Choroid plexus epithelial cell (primary cell): ENCODE data around the gene FMN1.

Source experiments
- DNase-seq: peaks from one replicate; pipeline ENCODE4 v3.0.0-alpha.2; 2010; ENCODE audit warnings: low read depth
- H3K4me3 ChIP-seq: 2 replicates; pipeline ENCODE4 v1.5.1; 2011; ENCODE audit warnings: low read depth, mild to moderate bottlenecking, control low read depth, low read length, moderate library complexity
- TF ChIP-seq, protein P1 (sequence below): conservative IDR thresholded peaks from 2 replicates; pipeline ENCODE4 v1.5.1; 2011; ENCODE audit warnings: low read depth, mild to moderate bottlenecking, control low read depth, inconsistent platforms, low read length, moderate library complexity

Gene FMN1

DNA sequence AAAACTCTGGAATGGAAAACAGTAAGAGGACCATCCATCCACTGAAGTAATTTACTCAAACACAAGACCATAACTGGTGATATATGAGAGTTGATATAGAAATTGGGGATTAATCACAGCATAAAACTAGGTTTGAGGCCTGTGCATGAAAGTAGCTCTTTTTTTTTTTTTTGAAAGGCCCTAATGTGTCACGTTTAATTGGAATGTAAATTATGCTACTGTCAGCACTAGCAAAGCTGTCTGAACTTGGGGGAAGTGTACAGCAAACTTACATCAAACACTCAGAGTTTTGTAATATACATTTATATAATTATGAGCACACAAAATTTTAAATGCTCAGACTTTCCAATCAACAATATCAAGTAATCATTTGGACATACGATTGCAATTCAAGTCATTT, 322.6 kb downstream of the FMN1 start:
- no peak for DNase-seq
- TF ChIP-seq, protein P1, sequence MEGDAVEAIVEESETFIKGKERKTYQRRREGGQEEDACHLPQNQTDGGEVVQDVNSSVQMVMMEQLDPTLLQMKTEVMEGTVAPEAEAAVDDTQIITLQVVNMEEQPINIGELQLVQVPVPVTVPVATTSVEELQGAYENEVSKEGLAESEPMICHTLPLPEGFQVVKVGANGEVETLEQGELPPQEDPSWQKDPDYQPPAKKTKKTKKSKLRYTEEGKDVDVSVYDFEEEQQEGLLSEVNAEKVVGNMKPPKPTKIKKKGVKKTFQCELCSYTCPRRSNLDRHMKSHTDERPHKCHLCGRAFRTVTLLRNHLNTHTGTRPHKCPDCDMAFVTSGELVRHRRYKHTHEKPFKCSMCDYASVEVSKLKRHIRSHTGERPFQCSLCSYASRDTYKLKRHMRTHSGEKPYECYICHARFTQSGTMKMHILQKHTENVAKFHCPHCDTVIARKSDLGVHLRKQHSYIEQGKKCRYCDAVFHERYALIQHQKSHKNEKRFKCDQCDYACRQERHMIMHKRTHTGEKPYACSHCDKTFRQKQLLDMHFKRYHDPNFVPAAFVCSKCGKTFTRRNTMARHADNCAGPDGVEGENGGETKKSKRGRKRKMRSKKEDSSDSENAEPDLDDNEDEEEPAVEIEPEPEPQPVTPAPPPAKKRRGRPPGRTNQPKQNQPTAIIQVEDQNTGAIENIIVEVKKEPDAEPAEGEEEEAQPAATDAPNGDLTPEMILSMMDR: no peak

DNA sequence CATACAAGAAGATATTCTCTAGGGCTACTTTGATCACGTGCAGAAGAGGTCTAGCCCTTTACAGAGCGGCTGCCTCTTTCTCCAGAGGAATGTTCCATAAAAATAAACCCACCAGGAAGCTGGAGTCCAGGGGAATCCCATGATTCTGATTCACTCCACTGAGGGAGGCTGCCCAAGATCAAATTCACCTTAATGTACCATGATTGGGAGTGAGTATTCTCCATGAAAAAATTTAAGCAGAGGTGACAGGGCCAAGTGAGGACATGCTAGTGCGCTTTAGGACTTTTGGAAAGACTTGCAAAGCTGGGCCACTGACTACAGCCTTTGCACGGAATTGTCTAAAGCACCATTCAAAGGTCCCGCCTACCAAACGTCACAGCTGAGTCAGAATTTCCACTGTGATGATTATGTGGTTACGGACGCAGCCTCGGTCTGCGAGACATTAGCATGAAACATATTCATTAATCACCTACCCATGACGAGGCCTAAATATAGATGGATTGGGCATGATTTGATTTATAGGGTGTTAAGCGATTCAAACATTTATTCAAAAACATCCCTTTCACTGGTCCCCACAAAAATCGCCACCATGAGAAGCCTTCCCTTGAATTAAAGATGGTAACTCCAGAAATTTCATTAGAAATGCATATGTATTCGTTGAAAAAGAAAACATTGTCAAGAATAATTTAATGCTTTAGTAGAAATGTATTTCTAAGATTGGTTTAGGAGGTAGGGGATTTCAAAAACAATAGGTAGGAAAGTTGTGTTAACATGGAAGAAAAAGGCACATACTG, 324.1 kb downstream of the FMN1 start:
- H3K4me3 ChIP-seq: no peak overlapping the region
- DNase-seq: peak; percentile 98
- TF ChIP-seq, protein P1: no peak

More for the DNA sequence above, 322.6 kb downstream of the FMN1 start:
- no peak overlapping the region for H3K4me3 ChIP-seq

DNA sequence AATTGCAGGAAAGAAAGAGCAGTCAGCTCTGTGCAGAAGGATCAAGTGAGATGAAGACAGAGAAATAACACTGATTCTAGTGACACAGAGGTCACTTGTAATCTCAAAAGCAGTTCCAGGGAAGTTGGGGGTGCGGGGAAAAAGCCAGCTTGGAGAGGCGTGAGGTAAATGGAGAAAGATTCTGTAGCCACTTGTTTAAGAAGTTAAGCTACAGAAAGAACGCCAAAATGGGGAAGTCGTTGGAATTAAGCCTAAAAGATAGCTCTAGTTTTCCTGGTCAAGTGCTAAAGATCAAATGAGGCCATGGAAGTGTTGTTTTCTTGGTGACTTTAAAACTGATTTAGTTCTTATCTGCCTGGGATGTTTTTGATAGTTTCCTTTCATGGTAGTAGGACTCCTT, 324.7 kb downstream of the FMN1 start:
- TF ChIP-seq, protein P1: no peak
- DNase-seq: no peak
- H3K4me3 ChIP-seq: no peak overlapping the region

DNA sequence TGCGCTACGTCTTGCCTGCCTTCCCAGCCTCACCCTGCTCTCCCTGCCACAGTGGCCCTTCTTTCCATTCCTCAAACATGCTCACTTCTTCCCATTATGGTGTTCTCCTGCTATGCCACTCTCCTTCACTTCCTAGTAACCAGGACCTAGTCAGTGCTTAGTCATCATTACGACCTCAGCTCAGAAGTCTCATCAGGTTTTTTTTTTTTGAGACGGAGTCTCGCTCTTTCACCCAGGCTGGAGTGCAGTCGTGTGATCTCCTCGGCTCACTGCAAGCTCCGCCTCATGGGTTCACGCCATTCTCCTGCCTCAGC, 327.2 kb downstream of the FMN1 start:
- DNase-seq: peak; percentile 90
- no peak overlapping the region for H3K4me3 ChIP-seq
- TF ChIP-seq, protein P1: no peak

DNA sequence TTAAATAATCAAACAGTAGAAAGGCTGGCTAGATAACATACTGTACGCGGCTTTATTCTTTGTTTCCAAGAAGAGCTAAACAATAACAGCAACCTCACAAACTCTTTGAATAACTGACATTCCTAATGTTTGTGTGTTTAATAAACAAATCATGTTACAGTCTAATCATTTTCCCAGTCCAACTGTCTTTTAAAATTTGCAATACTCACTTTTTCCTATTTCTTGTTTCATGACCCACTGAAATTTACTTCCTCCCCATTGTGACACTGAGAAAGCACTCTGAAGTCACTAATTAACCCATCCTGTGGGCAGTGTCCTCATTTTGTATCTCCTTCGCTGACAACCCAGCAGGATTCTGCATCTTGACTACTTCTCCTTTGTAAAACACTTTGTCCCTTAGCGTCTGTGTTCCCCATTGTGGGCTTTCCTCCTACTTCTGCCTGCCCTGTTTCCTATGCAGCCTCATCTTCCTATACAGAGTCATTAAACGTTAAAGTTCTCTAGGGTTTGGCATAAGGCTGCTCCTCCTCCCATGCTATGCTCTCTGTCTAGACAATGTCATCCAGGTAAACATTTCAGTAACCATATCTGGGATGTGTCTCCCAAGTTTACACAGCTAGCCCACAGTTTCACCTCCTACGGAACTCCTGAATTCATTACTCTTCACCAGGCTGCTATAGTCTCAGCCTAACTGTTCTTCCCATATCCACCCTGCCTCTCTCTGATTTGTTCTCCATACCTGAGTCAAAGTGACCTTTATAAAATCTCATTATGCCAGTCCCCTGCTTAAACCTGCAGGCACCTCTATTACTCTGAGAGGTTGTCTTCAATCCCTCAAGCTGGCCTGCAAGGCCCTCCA, 327.8 kb downstream of the FMN1 start:
- TF ChIP-seq, protein P1: no peak
- no peak for DNase-seq
- no peak overlapping the region for H3K4me3 ChIP-seq

DNA sequence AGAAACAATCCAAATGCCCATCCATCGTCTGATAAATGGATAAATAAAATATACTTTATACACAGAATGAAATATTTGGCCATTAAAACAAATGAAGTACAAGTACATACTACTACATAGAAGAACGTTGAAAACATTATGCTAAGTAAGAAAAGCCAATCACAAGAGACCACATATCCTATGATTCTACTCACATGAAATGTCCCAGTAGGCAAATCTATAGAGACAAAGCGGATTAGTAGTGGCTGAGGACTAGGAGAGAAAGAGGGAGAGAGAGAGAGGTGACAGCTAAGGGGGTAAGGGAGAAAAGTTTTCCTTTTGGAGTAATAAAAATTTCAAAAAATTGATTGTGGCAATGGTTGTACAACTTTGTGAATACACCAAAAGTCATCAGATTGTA, 329.7 kb downstream of the FMN1 start:
- TF ChIP-seq, protein P1: no peak
- no peak for DNase-seq
- H3K4me3 ChIP-seq: no peak overlapping the region
